HG02588 (cell line): ENCODE results near the gene MAD2L2.

Source experiments
- ATAC-seq: cut with Tn5 transposase; IDR thresholded peaks from one replicate; pipeline ENCODE4 v1.9.1; 2021; ENCODE audit warnings: mild to moderate bottlenecking, moderate library complexity; ENCODE audit not compliant: unreplicated experiment

The MAD2L2 gene

DNA sequence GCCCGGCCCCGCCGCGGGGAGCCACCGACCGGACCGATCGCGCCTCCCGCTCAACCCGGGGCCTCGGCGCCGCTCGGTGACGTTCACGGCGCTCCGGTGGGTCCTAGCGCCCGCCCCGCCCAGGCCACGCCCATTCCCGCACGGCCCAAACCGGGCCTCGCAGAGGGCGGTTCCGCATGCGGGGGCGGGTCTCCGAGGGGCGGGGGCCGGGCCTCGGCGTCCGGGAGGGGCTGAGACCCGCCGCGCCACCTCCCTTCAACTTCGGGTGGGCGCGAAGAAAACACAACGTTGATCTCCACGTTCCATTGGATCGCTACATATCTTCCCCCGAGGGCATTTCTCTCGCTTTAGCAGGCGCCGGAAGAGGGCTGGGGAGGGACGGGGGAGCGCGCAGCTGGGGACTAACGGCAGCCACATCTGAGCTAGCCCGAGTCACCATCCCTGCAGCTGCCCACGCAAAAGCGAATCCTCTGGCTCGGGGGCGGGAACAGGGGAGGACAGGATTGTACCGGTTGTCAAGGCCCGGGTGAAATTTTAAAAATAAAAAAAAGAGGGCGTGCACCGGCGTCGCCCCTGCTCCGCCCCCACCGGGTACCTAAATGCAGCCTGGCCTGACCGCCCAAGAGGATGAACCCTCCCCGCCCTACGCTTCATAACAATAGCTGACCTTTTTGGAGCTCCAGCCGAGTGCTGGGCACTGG lies at the start of gene MAD2L2:
Gene MAD2L2 (minus strand): TSS at position 78 of the 701 bp plus-strand sequence. CDS start 547 bp downstream, outside the sequence.
- peak; percentile 93 for ATAC-seq

DNA sequence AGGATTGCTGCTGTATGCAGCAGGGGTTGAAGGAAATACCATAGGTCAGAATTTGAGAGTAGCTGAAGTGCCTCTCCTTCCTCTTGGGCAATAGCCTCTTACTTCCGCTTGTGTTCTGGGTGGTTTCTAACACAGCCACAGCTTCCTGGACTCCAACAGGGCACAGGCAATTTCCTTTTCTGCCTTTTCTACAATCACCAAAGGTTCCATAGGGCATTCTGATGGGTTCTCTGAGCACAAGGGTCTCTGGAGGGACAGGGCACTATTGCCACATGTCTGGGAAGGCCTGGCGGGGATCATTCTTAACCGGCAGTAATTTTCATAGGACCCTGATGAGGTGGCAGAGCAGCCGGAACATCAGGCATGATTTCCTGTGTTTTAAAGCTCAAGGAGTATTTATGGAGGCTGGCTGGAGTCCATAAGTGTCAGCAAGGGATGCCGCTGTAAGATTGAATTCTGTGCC lies 49.5 kb upstream of the MAD2L2 start:
- ATAC-seq = no peak

DNA sequence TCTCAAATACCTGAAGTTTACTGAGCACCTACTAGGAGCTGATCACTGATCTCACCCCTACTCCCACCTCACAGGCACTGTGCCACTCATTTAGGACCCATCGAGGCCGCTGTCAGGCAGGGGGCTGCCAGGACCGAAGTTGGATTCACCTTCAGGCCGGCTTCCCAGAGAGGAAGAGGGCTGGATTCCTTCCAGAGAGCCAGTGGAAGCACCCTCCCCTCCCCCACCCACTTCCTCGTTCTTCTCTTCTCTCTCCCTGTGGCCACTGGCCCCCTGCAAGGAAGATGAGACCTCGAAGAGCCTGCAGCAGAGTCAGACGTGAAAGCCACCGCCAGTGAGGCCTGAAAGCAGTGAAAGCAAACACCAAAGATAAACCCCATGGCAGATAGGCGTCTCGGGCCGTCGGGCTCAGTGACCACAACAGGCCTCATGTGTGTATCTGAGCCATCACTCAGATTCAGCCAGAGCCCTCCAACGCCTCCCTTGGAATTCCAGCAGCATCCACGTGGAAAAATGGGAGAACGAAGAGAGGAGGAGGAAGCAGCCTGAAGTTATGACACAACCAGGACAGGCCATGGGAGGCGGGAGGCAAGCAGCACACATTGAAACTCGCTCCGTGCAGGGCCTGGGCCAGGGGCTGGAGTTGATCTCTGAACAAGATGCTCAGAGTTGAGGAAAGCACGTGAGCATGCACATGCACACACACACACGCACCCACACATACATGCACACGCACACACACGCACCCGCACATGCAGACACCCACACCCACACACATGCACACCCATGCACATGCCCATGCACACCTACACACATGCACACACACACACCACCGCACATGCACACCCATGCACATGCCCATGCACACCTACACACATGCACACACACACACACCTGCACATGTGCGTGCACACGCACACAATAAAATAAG lies 48.8 kb upstream of the MAD2L2 start:
- no peak for ATAC-seq

DNA sequence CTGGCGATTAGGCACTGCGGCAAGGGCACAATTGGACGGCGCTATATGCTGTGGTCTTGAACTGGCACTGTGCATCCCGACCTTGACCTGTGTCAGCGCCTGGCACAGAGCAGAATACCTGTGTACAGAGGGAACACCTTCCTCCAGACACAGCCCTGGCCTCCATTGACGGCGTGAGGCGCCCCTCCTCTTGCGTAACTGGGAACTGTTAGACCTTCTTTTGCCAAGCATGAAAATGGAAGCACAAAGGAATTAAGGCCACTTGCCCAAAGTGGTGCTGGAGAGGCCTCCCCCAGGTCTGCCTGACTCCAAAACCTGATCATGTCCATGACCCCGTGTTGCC lies 48.2 kb upstream of the MAD2L2 start:
- ATAC-seq = no peak

DNA sequence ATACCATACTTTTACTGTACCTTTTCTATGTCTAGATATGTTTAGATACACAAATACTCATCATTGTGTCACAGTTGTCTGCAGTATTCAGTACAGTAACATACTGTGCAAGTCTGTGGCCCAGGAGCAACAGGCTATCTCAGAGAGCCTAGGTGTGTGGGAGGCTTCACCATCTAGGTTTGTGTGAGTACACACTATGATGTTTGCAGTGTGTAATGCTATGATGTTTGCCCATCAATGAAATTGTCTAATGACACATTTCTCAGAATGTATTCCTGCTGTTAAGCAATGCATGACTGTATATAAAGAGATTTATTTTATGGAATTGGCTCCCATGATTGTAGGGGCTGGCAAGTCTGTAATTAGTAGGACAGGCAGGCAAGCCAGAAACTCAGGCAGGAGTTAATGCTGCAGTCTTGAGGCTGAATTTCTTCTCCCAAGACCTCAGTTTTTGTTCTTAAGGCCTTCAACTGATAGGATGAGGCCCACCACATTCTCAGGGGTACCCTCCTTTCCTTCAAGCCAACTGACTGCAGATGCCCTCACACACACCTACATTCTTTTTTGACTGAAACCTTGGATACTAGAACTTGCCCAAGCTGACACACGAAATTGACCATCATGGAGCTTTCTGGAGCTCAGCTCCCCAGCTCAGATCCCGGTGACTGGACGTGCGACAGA lies 47.3 kb upstream of the MAD2L2 start:
- no peak for ATAC-seq

DNA sequence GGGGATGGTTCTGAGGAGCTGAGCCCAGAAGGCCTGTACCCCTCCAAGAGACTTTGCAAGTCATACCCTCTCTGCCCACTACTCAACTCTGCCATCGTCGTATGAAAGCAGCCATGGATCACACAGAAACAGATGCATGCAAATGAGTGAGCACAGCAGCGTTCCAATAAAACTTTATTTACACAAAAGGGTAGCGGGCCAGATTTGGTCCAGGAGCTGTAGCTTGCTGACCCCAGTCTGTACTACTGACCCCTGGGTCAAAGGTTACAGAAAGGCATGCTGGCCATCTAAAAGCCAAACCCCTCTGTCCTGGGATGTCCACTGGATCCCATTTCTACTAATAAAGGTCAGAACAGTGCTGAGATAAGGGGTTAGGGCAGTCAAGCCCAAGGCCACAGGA lies 46.2 kb upstream of the MAD2L2 start:
- no peak for ATAC-seq

DNA sequence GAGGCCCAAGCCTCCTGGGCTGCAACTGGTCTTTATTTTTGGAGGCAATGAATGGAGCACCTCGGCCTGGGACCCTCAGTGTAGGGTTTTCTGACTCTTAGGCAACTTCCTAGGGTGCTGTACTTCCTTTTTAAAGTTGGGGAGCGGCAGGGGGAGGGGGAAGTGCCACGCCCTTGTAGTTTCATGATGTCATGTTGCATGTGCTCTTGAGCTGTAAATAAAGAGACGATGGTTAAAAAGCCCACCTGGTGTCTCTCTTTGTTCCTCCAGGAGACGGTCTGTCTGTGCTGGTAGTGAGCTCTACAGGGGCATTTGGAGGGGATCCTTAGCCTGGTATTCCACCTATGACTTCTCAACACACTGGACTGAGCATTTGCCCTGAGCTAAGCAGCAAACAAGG lies 44.7 kb upstream of the MAD2L2 start:
- no peak for ATAC-seq

DNA sequence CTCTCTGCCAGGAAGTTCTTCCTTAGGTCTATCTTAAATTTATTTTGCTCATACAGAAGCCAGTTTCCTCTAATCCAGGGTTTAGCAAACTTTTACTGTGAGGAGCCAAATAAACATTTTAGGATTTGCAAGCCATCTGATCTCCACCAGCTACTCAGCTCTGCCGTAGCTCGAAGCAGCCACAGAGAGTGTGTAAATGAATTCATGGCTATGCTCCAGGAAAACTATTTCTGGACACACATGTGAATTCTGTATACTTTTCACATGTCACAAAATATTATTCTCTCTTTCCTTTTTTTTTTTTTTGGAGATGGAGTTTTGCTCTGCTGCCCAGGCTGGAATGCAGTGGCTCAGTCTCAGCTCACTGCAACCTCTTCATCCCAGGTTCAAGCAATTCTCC lies 41.6 kb upstream of the MAD2L2 start:
- ATAC-seq = no peak

DNA sequence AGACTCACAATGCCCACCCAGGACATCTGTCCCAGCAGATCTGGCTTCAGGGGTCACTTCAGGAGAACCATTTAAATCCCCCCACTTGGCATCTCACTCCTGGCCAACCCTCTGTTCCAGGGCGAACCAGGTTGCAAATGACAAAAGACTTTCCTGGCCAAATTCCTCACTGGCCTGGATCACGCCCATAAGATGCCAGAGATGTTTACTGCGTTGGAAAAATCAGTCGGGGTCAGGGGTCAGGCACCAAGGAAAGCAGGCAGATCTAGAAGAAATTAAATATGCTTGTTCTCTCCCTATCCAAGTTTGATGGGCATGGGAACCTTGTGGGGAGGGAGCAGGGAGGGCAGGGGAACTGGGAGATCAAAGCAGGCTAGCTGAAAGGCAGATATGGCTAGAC lies 40.4 kb upstream of the MAD2L2 start:
- ATAC-seq = no peak

DNA sequence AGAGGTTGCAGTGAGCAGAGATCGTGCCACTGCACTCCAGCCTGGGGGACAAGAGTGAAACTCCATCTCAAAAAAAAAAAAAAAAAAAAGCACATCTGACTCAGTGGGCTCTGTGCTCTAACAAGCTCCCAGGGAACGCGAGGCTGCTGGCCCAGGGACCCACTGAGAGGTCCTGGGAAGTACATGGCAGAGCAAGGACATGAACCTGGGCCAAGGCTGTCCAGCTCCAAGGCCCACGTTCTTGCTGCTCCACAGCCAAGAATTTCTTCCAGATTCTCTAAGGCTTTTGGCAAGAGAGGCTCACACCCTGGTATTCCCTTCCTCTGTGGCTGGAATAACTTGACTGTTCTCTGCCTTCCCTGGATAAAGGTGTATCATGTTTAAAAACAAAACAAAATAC lies 39.6 kb upstream of the MAD2L2 start:
- no peak for ATAC-seq

DNA sequence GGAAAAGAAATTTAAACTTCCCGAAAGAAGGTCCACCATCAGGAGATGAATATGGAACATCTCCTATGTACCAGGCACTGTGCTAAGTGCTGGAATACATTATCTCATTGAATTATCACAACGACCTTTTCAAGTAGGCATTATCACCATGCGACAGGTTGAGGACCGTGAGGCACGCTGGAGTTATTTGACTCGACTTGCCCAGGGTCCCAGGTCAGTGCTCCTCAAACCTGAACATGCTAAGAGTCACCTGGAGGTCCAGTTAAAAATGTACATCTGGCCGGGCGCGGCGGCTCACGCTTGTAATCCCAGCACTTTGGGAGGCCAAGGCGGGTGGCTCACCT lies 39.1 kb upstream of the MAD2L2 start:
- no peak for ATAC-seq

DNA sequence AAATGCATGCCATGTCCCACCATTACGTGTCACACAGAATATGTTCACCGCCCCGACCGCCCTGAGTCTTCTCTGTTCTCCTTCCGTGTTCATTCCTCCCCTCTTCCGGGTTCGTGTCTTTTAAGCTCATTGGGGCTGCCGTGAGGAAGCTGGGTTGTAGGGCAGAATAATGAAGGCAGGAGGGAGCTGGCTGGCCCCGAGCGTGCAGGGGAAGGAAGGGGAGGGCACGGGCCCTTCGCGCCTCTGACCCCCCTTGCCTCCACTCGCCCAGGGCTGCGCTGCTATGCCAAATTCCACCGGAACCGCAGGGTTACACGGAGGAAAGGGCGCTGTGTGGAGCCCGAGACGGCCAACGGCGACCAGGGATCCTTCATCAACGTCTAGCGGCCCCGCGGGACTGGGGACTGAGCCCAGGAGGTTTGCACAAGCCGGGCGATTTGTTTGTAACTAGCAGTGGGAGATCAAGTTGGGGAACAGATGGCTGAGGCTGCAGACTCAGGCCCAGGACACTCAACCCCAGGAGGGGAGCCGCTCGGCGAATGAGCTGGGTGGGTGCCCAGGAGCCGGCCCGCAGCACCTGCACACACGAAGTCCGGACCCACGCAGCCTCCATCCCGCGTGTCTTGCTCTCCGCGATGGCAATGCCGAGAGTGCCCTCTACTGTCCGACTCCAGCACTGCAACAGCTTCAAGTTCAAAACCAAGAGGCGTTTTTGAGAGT lies 38.5 kb upstream of the MAD2L2 start:
- ATAC-seq = peak; percentile 58

DNA sequence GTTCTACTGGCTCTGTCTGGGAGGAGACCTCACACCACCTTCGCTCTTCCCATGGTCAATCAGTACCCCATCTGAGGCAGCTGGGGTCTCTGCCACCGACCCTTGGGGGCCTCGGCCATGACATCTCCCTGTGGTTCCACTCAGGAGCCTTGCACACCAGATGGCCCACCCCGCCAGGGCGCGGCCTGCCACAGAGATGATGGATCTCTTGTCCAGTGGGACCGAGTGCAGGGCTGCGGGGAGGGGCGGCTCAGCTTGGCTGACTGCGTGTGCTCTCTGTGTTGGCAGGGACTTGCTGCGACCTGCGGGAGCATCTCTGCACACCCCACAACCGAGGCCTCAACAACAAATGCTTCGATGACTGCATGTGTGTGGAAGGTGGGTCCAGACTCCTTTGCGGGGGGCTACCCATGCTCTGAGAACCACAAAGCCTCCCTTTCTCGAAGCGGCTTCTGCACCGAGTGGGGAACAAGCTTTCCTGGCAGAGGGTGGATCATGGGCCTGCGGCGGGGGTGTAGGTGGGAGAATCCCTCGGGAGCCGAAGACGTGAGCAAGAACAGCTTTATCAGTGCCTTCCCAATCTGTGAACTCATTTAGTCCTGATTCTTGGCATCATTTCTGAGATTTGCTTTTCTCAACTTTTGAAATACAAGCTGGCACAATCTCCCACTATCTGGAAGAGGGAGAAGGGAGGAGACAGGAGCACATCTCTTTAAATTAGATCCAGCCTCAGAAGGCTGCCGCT lies 34.1 kb upstream of the MAD2L2 start:
- no peak for ATAC-seq

DNA sequence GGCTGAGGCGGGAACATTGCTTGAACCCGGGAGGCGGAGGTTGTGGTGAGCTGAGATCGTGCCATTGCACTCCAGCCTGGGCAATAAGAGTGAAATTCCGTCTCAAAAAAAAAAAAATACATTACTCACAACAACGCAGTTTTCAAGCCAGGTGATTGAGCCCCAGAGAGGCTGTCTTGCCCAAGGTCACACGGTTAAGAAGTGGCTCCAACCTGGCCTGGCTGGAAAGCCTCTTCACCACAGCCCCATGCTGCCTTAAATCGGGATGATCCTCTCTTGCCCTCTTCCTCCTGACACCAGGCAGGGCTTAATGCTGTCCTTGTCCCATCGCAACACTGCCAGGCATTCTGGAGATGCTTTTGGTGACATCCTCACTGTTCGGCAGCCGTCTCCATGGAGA lies 32.1 kb upstream of the MAD2L2 start:
- no peak for ATAC-seq

DNA sequence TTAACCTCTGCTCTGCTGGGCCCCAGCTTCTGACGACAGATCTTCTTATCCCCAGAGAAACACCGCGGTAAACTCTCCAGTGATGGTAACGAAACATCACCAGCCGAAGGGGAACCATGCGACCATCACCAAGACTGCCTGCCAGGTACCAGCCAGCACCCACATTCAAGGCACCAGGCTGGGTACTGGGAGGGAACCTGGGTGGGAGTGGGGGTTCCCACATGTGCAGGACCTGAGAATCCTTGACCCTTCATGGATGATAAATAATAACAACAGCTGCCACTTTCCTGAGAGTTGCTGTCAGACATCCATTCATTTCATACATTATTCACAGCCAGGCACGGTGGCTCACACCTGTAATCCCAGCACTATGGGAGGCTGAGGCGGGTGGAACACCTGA lies 31.3 kb upstream of the MAD2L2 start:
- ATAC-seq = no peak

DNA sequence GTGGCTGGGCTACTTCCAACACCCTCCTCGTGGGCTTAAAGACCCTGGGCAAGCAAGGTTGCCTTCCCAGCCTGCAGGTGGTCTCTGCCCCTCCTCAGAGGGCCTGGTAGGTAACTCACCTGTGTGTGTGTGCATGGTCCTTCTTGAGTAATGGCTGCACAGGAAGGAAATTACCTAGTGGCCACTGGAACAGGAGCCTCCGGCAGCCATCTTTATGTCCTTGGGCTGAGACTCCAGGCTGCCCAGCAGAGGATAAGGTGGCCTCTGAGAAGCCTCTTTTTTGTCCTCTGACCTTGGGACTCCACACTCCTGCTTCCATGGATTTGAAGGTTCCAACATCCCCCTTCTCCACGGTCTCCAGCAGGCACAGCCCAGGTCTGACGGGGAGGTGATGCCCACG lies 30.5 kb upstream of the MAD2L2 start:
- ATAC-seq = no peak

DNA sequence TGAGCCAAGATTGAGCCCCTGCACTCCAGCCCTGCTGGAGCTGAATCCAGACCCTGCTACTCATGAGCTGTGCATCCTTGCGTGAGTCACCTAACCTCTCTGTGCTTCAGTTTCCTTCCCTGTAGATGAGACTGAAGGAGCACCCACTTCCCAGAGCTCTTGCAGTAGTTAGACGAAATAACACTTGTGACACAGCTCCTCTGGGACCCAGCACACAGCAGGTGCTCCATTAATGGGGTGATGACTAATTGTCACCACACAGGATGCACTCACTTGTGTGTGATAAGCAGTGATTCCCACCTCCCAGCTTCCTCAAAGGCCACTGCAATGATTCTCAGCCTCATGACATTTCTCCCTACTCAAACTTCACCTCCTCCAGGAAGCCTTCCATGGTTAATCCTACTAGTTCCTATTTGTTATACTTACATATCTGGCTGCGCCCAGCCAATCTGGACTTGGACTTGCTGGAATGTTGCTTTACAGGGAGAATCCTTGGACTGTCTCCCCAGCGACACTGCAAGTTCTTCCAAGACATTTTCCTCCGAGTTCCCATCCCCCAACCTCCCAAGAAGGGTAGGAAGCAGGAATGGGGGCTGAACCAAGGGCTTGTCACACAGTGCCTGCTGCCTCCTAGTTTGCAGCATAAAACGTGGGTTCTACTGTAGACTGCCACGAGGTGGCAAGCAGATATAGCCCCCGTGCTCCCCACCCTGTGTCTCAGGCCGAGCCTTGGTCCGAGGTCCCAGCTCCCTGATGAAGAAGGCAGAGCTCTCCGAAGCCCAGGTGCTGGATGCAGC lies 27.8 kb upstream of the MAD2L2 start:
- ATAC-seq = no peak

DNA sequence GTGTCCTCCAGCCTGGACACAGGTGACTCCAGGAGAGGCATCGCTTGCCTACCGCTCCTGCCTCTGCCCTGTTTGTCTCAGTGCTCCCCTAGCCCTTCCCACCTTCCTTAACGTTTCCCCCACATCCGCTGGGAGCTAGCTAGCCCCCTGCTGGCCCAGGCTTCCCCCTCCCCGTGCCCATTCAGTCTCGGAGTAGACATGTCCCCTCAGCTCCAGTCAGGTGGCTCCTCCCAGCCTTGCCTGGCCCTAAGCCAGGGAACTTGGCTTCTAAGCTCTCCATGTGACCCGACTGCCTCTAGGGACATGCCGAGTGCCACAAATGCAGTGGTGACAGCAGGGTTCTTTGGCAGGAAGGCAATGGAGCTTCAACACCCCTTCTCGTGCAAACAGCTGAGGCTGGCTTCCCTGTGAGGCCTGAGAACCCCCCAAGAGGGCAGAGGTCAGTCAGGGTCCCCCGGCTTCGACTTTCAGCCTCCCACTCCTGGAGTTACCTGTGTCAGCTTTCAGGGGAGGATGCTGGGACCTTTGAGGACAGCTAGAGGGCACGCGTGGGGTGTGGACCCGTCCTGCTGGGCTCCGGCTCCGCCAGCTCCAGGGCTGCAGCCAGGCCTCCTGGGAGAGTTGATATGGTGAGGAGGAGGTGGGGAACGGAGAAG lies 26.8 kb upstream of the MAD2L2 start:
- ATAC-seq = no peak

DNA sequence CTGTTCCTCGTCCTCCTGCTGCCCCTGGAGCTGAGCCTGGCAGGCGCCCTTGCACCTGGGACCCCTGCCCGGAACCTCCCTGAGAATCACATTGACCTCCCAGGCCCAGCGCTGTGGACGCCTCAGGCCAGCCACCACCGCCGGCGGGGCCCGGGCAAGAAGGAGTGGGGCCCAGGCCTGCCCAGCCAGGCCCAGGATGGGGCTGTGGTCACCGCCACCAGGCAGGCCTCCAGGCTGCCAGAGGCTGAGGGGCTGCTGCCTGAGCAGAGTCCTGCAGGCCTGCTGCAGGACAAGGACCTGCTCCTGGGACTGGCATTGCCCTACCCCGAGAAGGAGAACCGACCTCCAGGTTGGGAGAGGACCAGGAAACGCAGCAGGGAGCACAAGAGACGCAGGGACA lies 25.3 kb upstream of the MAD2L2 start:
- ATAC-seq = no peak
